Smooth muscle cell (in vitro differentiated cells): ENCODE measurements around the gene SLC7A6. TPM values are rescaled to one million over a fixed set of nuclear protein-coding genes. Genes with fewer than 3 reads are reported as not detected.

ENCODE experiments used
- DNase-seq: peaks from one replicate; lab custom pipeline; 2025; ENCODE audit not compliant: unreplicated experiment; lab: John Stamatoyannopoulos, UW
- H2AFZ ChIP-seq: fragments of 200-600 bp; sonication (generic); 2 replicates; pipeline ENCODE4 v1.6.0; 2016; ENCODE audit warnings: antibody characterized with exemption, low read depth, mild to moderate bottlenecking
- H3F3A ChIP-seq: fragments of 200-600 bp; sonication (generic); 2 replicates; pipeline ENCODE4 v1.6.0; 2017; ENCODE audit warnings: antibody characterized with exemption, low read depth
- H3K27ac ChIP-seq: fragments of 200-600 bp; sonication (generic); 2 replicates; pipeline ENCODE4 v1.5.1; 2016; ENCODE audit warnings: low read depth, mild to moderate bottlenecking
- H3K27me3 ChIP-seq: fragments of 200-600 bp; sonication (generic); 2 replicates; pipeline ENCODE4 v1.6.1; 2016; ENCODE audit warnings: low read depth, mild to moderate bottlenecking
- H3K36me3 ChIP-seq: fragments of 200-600 bp; sonication (generic); 2 replicates; pipeline ENCODE4 v1.5.1; 2016; ENCODE audit warnings: low read depth
- H3K4me1 ChIP-seq: fragments of 200-600 bp; sonication (generic); 2 replicates; pipeline ENCODE4 v1.5.1; 2016; ENCODE audit warnings: low read depth
- H3K4me2 ChIP-seq: fragments of 200-600 bp; sonication (generic); 2 replicates; pipeline ENCODE4 v1.6.0; 2016; ENCODE audit warnings: mild to moderate bottlenecking
- H3K4me3 ChIP-seq: fragments of 200-600 bp; sonication (generic); 2 replicates; pipeline ENCODE4 v1.5.1; 2016; ENCODE audit warnings: mild to moderate bottlenecking
- H3K79me2 ChIP-seq: fragments of 200-600 bp; sonication (generic); 2 replicates; pipeline ENCODE4 v1.6.0; 2016; ENCODE audit warnings: low read depth, mild to moderate bottlenecking
- H3K9ac ChIP-seq: fragments of 200-600 bp; sonication (generic); 2 replicates; pipeline ENCODE4 v1.6.0; 2016; ENCODE audit warnings: low read depth
- H3K9me3 ChIP-seq: fragments of 200-600 bp; sonication (generic); replicated peaks from 2 replicates; pipeline ENCODE4 v1.5.1; 2016; ENCODE audit warnings: low read depth
- H4K20me1 ChIP-seq: fragments of 200-600 bp; sonication (generic); 2 replicates; pipeline ENCODE4 v1.6.0; 2016; ENCODE audit warnings: low read depth
- CTCF ChIP-seq: fragments of 200-600 bp; sonication (generic); IDR thresholded peaks from 2 replicates; pipeline ENCODE4 v1.5.1; 2017; ENCODE audit warnings: borderline replicate concordance, mild to moderate bottlenecking, antibody characterized with exemption; ENCODE audit not compliant: insufficient read depth, poor library complexity, severe bottlenecking
- WGBS: methylation state at CpG from one replicate; pipeline ENCODE4 v1.1.7; 2016; ENCODE audit warnings: low lambda C conversion rate; 5-methylcytosine and 5-hydroxymethylcytosine counted together
- polyA plus RNA-seq: library from polyadenylated mRNA; unstranded; fragments of >200 nt; fragmentation: Nextera tagmentation; extraction: Ambion mirVana; gene quantifications from 2 replicates; pipeline ENCODE4 v1.2.1, GENCODE V29; 2016
- total RNA-seq: library from RNA; depleted of rRNA; stranded (reverse); fragments of >200 nt; gene quantifications from 2 replicates; pipeline ENCODE4 v1.2.3, GENCODE V29; 2014

The SLC7A6 gene
- total and polyA plus RNA-seq, 2 experiments from 2014 or later = 11.4 to 16.5 TPM

- Histone ChIP-seq H3K4me3 (peak overlapping the region; percentile 63), H3K4me2 (peak overlapping the region; percentile 91), H3K9ac (peak overlapping the region; percentile 94), H3F3A (peaks cover 8% of the 10 kb centered on the region), H3K36me3 (no peaks in the 10 kb centered on the region), H2AFZ (peak overlapping the region; percentile 77), H3K4me1 (peaks cover 7% of the 10 kb centered on the region), H4K20me1 (peaks cover 37% of the 10 kb centered on the region), H3K27me3 (no peaks in the 10 kb centered on the region), H3K79me2 (peaks cover 47% of the 10 kb centered on the region), H3K27ac (peak overlapping the region; percentile 94), H3K9me3 (no peaks in the 10 kb centered on the region)
- peak; percentile 23 for DNase-seq
- 5% methylated on average over 23 of the region's 23 CpGs for WGBS
- no peak for TF ChIP-seq CTCF
These were observed 973 bp downstream of the SLC7A6 start for GRCh38 chr16:68265078-68265920.

- 79% methylated on average over 6 of the region's 6 CpGs for WGBS
- Histone ChIP-seq H3K27ac (no peak overlapping the region), H3K9me3 (no peaks in the 10 kb centered on the region), H3K27me3 (no peaks in the 10 kb centered on the region), H3K79me2 (peaks cover 72% of the 10 kb centered on the region), H3K4me1 (peaks cover 7% of the 10 kb centered on the region), H3F3A (peaks cover 8% of the 10 kb centered on the region), H3K4me3 (no peak overlapping the region), H2AFZ (no peak overlapping the region), H4K20me1 (peaks cover 63% of the 10 kb centered on the region), H3K9ac (no peak overlapping the region), H3K36me3 (no peaks in the 10 kb centered on the region), H3K4me2 (no peak overlapping the region)
- TF ChIP-seq CTCF = no peak
- no peak for DNase-seq
These were observed 3.5 kb downstream of the SLC7A6 start for GRCh38 chr16:68267612-68268405.

GRCh38 chr16:68269793-68270192 is 5.5 kb downstream of the SLC7A6 start:
- Histone ChIP-seq H3K79me2 (peaks cover 78% of the 10 kb centered on the region), H3K4me1 (peaks cover 7% of the 10 kb centered on the region), H3K27ac (no peak overlapping the region), H3K4me2 (no peak overlapping the region), H3K4me3 (no peak overlapping the region), H3K27me3 (no peaks in the 10 kb centered on the region), H3F3A (peaks cover 3% of the 10 kb centered on the region), H4K20me1 (peaks cover 82% of the 10 kb centered on the region), H3K36me3 (no peaks in the 10 kb centered on the region), H3K9ac (no peak overlapping the region), H3K9me3 (no peaks in the 10 kb centered on the region), H2AFZ (no peak overlapping the region)
- no peak for DNase-seq
- 94% methylated on average over 4 of the region's 4 CpGs for WGBS
- TF ChIP-seq CTCF = no peak
